Measurements from ENCODE around the gene ZBED5.
"Not testable (repeated sequence)": the region's sequence is repeated elsewhere in the genome, so short reads cannot be mapped to it uniquely, and the experiment has no call there.

Gene ZBED5

GRCh38 chr11:10838881-10839280, 19.0 kb downstream of the ZBED5 start:
- no peak for TF ChIP-seq CTCF (IDR thresholded peaks at IDR 0.05; ENCODE audit: unreplicated experiment in 3 of 3)
- no peak overlapping the region for H3K27ac Mint-ChIP-seq
- peaks cover under 1% of the 10 kb centered on the region for H3K4me1 Mint-ChIP-seq
- peaks cover 4% of the 10 kb centered on the region for H3K27me3 Mint-ChIP-seq (ENCODE audit: low read depth)
- H3K9me3 Mint-ChIP-seq, result peaks cover 2% of the 10 kb centered on the region
- no peaks in the 10 kb centered on the region for H3K36me3 Mint-ChIP-seq (ENCODE audit: low read depth)
- no peak overlapping the region for H3K4me3 Mint-ChIP-seq

DNA sequence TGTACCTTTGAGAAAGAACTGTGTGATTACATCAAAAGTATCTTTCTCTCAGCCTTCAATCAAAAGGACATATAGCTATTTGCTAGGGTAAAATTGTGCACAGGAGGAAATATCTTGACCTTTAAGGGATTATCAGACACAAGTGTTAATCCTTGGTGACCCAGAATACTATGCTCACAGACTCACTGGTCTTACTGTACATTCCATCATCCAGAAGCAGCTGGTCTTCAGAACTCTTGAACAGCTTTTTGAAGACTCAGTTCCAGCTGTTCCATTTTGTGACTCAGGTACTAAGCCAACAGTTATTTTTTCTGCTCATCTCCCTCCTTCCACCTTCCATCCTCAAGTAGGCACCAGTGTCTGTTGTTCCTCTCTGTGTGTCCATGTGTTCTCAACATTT, 19.8 kb downstream of the ZBED5 start:
- H3K4me3 Mint-ChIP-seq, result no peak overlapping the region
- TF ChIP-seq CTCF (IDR thresholded peaks at IDR 0.05; ENCODE audit: unreplicated experiment in 3 of 3), result no peak
- no peaks in the 10 kb centered on the region for H3K4me1 Mint-ChIP-seq
- H3K27me3 Mint-ChIP-seq (ENCODE audit: low read depth), result peaks cover 4% of the 10 kb centered on the region
- H3K36me3 Mint-ChIP-seq (ENCODE audit: low read depth), result no peaks in the 10 kb centered on the region
- peaks cover 2% of the 10 kb centered on the region for H3K9me3 Mint-ChIP-seq
- no peak overlapping the region for H3K27ac Mint-ChIP-seq

GRCh38 chr11:10836884-10837283, 21.0 kb downstream of the ZBED5 start:
- H3K4me1 Mint-ChIP-seq; H3K4me3 Mint-ChIP-seq; H3K27ac Mint-ChIP-seq; H3K36me3 Mint-ChIP-seq (ENCODE audit: low read depth); H3K9me3 Mint-ChIP-seq; H3K27me3 Mint-ChIP-seq (ENCODE audit: low read depth): not testable (repeated sequence)

GRCh38 chr11:10829139-10829538, 28.7 kb downstream of the ZBED5 start:
- no peaks in the 10 kb centered on the region for H3K4me1 Mint-ChIP-seq
- H3K4me3 Mint-ChIP-seq, result no peak overlapping the region
- peaks cover 3% of the 10 kb centered on the region for H3K27me3 Mint-ChIP-seq (ENCODE audit: low read depth)
- H3K36me3 Mint-ChIP-seq (ENCODE audit: low read depth), result no peaks in the 10 kb centered on the region
- no peak overlapping the region for H3K27ac Mint-ChIP-seq
- no peaks in the 10 kb centered on the region for H3K9me3 Mint-ChIP-seq
- no peak for TF ChIP-seq CTCF (IDR thresholded peaks at IDR 0.05; ENCODE audit: unreplicated experiment in 3 of 3)

GRCh38 chr11:10828402-10828801, 29.5 kb downstream of the ZBED5 start:
- TF ChIP-seq CTCF (IDR thresholded peaks at IDR 0.05; ENCODE audit: unreplicated experiment in 3 of 3), result no peak
- Mint-ChIP-seq H3K4me1 (peaks cover 7% of the 10 kb centered on the region), H3K36me3 (ENCODE audit: low read depth) (no peaks in the 10 kb centered on the region), H3K9me3 (no peaks in the 10 kb centered on the region), H3K27ac (no peak overlapping the region), H3K4me3 (no peak overlapping the region), H3K27me3 (ENCODE audit: low read depth) (peaks cover 3% of the 10 kb centered on the region)

DNA sequence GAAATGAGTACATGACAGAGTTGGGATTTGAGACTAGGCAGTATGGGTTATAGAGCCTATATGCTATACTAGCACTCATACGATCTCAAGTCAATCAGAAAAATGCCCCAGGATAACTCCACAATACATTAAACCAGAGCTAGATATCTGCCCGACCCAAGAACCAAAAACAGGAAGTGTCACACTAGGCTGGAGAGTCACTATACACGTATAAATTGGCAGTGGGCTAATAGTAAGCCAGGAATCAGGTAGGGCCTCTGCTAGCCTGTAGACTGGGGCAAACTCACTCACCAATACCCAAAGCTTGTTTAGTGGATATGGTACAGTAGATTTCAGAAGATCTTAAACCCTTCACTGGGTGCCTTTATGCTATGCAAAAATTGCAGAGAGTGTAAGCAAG, 33.0 kb downstream of the ZBED5 start:
- Mint-ChIP-seq H3K4me1 (peaks cover 15% of the 10 kb centered on the region), H3K4me3 (no peak overlapping the region), H3K36me3 (ENCODE audit: low read depth) (peaks cover 3% of the 10 kb centered on the region), H3K27ac (no peak overlapping the region), H3K9me3 (no peaks in the 10 kb centered on the region), H3K27me3 (ENCODE audit: low read depth) (peaks cover 3% of the 10 kb centered on the region)
- TF ChIP-seq CTCF (IDR thresholded peaks at IDR 0.05; ENCODE audit: unreplicated experiment in 3 of 3), result no peak
